ENCODE measurements around the gene C1QL1. TPM values are rescaled to one million over a fixed set of nuclear protein-coding genes. Genes with fewer than 3 reads are reported as not detected.

The C1QL1 gene
- total RNA-seq, 2 donors from 2014 or later, result 1.6 to 3.6 TPM

DNA sequence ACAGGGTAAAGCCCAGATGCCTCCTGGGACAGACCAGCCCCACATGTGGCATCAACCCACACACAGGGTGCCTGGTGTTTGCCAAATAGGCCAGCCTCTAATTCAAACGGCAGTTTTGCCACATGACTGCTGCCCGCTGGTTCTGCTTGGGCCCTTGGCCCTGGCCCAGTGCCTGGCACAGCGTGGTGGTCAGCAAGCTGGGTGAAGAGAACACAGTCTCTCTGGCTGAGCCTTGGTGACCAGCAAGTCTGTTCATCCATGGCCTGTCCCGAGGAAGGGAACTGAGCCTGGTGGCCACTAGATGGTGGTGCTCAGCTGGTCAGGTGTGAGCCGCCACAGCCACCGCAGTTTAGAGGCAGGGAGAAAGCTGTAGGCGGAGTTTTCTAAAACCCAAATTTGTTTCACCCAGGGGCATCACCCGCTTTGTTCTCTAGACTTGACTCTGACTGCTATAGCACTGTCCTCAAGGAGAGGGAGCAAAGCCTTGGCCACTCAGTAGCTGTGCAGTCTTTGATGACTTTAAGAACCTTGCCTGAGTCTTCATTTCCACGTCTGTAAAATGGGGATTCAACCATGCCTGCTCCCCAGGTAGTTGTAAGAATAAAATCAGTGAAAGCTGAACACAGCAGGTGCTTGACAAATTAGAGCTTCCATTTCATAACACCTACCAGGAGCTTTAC, 48.1 kb downstream of the C1QL1 start:
- Histone ChIP-seq H3K9me3 (no peaks in the 10 kb centered on the region), H3K36me3 (no peaks in the 10 kb centered on the region), H3K27me3 (no peaks in the 10 kb centered on the region), H3K4me1 (peaks cover 0 to 45% of the 10 kb centered on the region in 2 donors), H3K4me3 (no peak overlapping the region), H3K27ac (peak overlapping the region in 1 of 2 donors; percentile 57)
- TF ChIP-seq, protein P1, sequence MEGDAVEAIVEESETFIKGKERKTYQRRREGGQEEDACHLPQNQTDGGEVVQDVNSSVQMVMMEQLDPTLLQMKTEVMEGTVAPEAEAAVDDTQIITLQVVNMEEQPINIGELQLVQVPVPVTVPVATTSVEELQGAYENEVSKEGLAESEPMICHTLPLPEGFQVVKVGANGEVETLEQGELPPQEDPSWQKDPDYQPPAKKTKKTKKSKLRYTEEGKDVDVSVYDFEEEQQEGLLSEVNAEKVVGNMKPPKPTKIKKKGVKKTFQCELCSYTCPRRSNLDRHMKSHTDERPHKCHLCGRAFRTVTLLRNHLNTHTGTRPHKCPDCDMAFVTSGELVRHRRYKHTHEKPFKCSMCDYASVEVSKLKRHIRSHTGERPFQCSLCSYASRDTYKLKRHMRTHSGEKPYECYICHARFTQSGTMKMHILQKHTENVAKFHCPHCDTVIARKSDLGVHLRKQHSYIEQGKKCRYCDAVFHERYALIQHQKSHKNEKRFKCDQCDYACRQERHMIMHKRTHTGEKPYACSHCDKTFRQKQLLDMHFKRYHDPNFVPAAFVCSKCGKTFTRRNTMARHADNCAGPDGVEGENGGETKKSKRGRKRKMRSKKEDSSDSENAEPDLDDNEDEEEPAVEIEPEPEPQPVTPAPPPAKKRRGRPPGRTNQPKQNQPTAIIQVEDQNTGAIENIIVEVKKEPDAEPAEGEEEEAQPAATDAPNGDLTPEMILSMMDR (IDR thresholded peaks at IDR 0.05), result peak; percentile 78 to 92
- DNase-seq (ENCODE audit: low spot score), result peak; percentile 90

DNA sequence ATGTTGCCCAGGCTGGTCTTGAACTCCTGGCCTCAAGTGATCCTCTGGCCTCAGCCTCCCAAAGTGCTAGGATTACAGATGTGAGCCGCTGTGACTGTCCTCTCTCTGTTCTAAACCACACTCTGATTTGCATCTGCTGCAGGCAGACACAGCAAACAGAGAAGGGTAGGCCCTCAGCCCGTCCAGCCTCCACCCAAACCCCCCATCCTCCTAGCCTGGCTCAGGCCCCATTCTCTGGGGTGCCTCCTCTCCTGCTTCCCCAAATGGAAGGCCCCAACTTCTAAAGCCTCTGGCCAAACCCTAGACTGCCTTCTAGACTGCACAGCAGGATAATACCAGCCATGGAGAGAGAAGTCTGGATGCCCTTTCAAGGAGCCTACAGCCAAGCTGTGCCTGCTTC, 48.7 kb downstream of the C1QL1 start:
- no peak overlapping the region for H3K27ac ChIP-seq
- H3K9me3 ChIP-seq, result no peaks in the 10 kb centered on the region
- H3K27me3 ChIP-seq, result no peaks in the 10 kb centered on the region
- no peak for DNase-seq (ENCODE audit: low spot score)
- TF ChIP-seq, protein P1 (IDR thresholded peaks at IDR 0.05), result no peak
- no peak overlapping the region for H3K4me3 ChIP-seq
- H3K4me1 ChIP-seq, result peaks cover 0 to 45% of the 10 kb centered on the region in 2 donors
- no peaks in the 10 kb centered on the region for H3K36me3 ChIP-seq

DNA sequence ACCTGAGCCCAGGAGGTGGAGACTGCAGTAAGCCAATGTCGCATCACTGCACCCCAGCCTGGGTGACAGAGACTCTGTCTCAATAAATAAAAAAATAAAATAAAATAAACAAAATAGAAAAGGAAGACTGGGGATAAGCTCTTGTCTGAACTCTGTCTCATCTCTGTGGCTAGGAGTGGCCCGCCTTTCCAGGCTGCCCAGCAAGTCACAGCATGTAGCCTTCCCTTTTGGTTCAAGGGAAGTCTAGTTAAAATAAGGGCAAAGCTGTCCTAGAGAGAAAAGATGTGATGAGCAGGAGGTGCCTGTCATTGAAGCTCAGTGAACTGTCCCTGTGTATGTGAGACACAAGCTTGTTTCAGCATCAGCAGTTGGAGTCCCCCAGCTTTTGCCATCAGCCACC, 50.1 kb downstream of the C1QL1 start:
- H3K9me3 ChIP-seq, result no peaks in the 10 kb centered on the region
- H3K4me3 ChIP-seq, result no peak overlapping the region
- no peak overlapping the region for H3K27ac ChIP-seq
- H3K36me3 ChIP-seq, result no peaks in the 10 kb centered on the region
- TF ChIP-seq, protein P1 (IDR thresholded peaks at IDR 0.05), result no peak
- peaks cover 0 to 42% of the 10 kb centered on the region in 2 donors for H3K4me1 ChIP-seq
- DNase-seq (ENCODE audit: low spot score), result no peak
- H3K27me3 ChIP-seq, result no peaks in the 10 kb centered on the region

DNA sequence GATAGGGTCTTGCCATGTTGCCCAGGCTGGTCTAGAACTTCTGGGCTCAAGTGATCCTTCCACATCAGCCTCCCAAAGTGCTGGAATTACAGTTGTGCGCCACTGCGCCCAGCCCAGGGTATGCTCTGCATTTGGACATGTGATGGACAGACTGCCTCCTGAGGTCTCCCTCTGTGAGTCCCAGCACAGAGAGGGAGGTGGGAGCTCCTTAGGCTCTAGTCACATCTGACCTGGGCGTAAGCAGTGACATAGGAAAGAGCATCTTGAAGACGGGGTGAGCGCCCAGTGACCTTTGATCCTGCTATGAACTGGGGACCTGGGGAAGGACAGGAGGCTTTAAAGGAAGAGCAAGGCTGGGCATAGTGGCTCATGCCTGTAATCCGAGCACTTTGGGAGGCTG, 50.6 kb downstream of the C1QL1 start:
- peaks cover 0 to 39% of the 10 kb centered on the region in 2 donors for H3K4me1 ChIP-seq
- H3K36me3 ChIP-seq, result no peaks in the 10 kb centered on the region
- TF ChIP-seq, protein P1 (IDR thresholded peaks at IDR 0.05), result no peak
- H3K9me3 ChIP-seq, result no peaks in the 10 kb centered on the region
- no peak for DNase-seq (ENCODE audit: low spot score)
- peak overlapping the region in 1 of 2 donors; percentile 69 for H3K27ac ChIP-seq
- H3K4me3 ChIP-seq, result no peak overlapping the region
- no peaks in the 10 kb centered on the region for H3K27me3 ChIP-seq

DNA sequence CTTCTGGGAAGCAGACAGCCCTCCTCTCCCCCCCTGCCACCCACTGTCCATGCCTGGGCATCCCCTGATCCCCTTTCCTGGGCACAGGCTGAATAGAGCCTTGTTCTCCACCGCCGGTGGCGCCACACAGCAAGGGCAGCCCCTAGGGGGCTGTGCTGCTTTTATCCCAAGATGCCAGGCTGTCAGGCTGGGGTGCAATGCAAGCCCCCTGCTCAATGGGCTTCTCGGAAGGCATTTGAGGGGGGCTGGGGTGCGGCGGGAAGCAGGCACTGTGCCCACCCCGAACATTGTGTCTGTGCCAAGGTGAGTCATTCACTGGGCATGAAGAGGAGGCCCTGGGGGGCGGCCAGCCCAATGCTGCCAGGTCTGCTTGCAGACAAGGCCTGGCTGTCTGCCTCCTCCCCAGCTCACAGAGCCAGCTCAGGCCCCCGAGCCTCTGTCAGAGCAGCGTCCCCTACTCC, 51.3 kb downstream of the C1QL1 start:
- peak overlapping the region; percentile 39 to 69 for H3K27ac ChIP-seq
- peaks cover 0 to 39% of the 10 kb centered on the region in 2 donors for H3K4me1 ChIP-seq
- no peaks in the 10 kb centered on the region for H3K9me3 ChIP-seq
- no peak for DNase-seq (ENCODE audit: low spot score)
- H3K4me3 ChIP-seq, result no peak overlapping the region
- H3K27me3 ChIP-seq, result no peaks in the 10 kb centered on the region
- no peaks in the 10 kb centered on the region for H3K36me3 ChIP-seq
- TF ChIP-seq, protein P1 (IDR thresholded peaks at IDR 0.05), result peak in 1 of 2 donors; percentile 6
